Epithelial cell of prostate (primary cell): ENCODE results near the gene GPR65.

Experiments used
- DNase-seq: peaks from one replicate; pipeline ENCODE4 v3.0.0-alpha.2; 2011; ENCODE audit warnings: low read depth, low spot score
- H3K27ac ChIP-seq: fragments of 450-650 bp; 2 replicates; pipeline ENCODE4 v1.5.1; 2017; ENCODE audit warnings: mild to moderate bottlenecking

GPR65 gene, protein sequence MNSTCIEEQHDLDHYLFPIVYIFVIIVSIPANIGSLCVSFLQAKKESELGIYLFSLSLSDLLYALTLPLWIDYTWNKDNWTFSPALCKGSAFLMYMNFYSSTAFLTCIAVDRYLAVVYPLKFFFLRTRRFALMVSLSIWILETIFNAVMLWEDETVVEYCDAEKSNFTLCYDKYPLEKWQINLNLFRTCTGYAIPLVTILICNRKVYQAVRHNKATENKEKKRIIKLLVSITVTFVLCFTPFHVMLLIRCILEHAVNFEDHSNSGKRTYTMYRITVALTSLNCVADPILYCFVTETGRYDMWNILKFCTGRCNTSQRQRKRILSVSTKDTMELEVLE

GRCh38 chr14:88005050-88005481 lies at the start of gene GPR65:
Gene GPR65 (plus strand): TSS chr14:88005135. CDS start chr14:88010848, 5,713 bp downstream.
- no peak within 1 kb of the TSS for H3K27ac ChIP-seq

DNA sequence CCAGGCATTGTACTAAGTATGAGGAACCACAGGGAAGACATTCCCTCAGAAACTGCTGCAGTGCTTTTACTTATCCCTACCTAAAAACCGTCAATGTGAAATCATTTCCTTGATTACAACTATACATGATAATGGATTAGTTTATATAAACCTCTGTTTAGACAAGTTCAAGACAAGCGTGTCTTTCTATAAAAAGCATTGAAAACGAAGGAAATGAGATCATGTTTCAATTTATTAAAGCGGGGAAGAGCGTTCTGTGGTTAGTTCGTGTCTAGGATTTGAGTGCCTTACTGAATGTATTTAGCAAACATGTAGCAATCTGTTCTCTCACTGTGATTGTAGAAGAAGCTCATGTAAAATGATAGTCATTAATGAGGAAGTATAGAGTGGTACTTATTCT lies 49.4 kb upstream of the GPR65 start:
- peak overlapping the region; percentile 1 for H3K27ac ChIP-seq
- no peak for DNase-seq

More at GRCh38 chr14:88005050-88005481, at the start of gene GPR65:
- DNase-seq: no peak

GRCh38 chr14:87960013-87960787 lies 44.7 kb upstream of the GPR65 start:
- DNase-seq: no peak
- H3K27ac ChIP-seq: no peak overlapping the region

GRCh38 chr14:87961246-87961645 lies 43.7 kb upstream of the GPR65 start:
- DNase-seq: no peak
- no peak overlapping the region for H3K27ac ChIP-seq

- peak; percentile 22 for DNase-seq
- H3K27ac ChIP-seq: no peak overlapping the region
Measured at GRCh38 chr14:87966816-87967215, 38.1 kb upstream of the GPR65 start.

GRCh38 chr14:87967496-87967895 lies 37.4 kb upstream of the GPR65 start:
- DNase-seq: no peak

GRCh38 chr14:87971010-87971409 lies 33.9 kb upstream of the GPR65 start:
- H3K27ac ChIP-seq: no peak overlapping the region
- no peak for DNase-seq

More at GRCh38 chr14:87967496-87967895, 37.4 kb upstream of the GPR65 start:
- H3K27ac ChIP-seq: no peak overlapping the region

DNA sequence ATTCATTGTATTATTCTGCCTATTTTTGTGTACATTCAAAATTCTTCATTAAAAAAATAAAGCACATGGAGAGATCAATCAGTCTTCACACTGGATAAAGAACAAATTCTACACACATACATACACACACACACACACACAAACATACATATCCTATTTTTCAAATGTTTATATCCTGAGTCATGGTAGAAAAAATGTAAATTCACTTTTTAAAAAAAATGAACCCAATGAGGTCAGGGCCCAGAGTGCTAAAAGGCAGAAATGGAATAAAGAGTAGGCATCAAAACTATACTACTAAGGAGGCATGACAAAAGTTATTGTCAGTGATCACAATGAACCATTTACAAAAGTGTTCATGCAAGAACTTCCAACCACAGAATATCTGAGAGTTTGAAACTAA lies 29.3 kb upstream of the GPR65 start:
- no peak overlapping the region for H3K27ac ChIP-seq
- no peak for DNase-seq

DNA sequence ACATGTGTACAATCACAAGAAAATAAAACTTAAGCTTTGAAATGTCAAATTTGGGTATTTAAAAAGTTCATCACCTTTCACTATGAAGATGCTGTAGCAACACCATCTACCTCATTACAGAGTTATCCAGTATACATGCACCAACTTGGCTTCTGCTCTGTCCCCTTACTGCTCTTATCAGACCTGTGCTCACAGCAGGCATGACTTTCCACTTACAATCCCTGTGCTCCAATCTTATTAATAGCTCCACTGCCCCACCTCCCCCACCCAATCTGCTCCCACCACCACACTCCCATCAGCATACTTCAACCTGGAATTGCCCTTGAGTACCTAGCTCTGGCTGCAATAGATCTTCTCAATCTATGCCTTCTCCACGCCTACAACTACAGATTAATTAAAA lies 25.2 kb upstream of the GPR65 start:
- no peak overlapping the region for H3K27ac ChIP-seq
- no peak for DNase-seq

GRCh38 chr14:87989221-87989955 lies 15.5 kb upstream of the GPR65 start:
- H3K27ac ChIP-seq: no peak overlapping the region
- DNase-seq: no peak

GRCh38 chr14:87989956-87990299 lies 15.0 kb upstream of the GPR65 start:
- DNase-seq: no peak
- H3K27ac ChIP-seq: peak overlapping the region; percentile 7

DNA sequence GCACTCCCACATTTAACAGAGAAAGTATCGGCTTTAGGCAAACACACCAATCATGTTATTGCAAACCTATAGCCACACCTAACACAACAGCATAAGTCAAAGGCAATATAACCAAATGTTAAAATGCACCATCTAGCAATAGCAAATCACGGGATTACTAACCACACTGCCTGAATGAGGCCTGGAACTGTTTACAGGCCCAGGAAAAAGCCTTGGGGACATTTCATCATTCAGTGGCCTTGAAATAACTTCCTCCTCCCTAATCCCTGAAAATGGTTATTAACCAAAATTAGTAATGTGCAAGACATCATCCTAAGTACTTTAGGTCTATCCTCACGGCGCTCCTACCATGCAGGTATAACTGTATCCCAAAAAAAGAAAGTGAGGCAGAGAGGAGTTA lies 14.3 kb upstream of the GPR65 start:
- no peak overlapping the region for H3K27ac ChIP-seq
- DNase-seq: no peak

GRCh38 chr14:87992346-87992717 lies 12.6 kb upstream of the GPR65 start:
- DNase-seq: no peak
- peak overlapping the region; percentile 53 for H3K27ac ChIP-seq

DNA sequence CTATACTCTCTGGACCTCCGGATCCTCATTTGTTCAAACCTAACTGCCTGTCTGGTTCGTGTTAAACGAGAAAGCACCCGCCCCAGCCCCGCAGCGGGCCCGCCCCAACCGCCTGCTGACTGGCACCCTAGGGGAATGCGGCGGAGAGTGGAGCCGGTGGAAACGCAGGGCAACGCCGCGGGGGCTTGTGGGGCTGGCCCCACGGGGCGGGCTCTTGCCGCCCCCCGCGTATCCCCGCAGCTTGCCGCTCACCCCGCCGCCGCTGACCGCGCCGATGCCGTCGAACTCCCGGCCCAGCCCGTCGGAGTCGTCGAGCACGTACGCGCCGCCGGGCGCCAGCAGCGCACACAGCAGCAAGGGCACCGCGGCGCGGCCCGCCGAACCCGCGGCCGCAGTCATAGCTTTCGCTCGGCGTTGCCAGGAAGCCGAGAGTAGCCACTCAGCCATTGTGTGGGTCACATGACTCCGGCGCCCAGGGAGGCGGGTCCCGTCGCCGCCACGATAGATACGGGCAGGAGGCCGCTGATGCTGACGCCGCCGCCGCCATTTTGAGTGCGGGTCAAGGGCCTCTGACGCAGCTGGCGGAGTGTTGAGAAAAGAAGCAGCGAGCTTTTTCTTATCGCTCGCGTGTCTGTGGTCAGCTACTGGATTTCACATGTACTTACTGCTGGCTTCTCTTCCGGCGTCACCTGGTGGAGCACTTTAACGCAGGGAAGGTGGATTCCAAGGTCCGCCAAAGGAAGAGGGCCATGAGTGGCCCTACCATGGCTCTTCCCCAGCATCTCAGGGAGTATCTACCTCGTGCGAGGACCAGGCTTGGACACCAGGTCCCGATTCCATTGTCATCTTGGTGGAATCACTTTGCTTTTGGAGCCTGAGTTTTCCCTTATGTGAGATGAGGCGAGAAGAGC lies 12.0 kb upstream of the GPR65 start, which contains the start of gene GALC:
Gene GALC, minus strand, starts transcription at position 465 of the 911 bp plus-strand sequence. Its CDS starts 18 bp downstream, at position 447.
- peak within 1 kb of the TSS; percentile 53 for H3K27ac ChIP-seq
- peak; percentile 26 for DNase-seq

- H3K27ac ChIP-seq: no peak overlapping the region
- DNase-seq: no peak
Measured at GRCh38 chr14:87994974-87995373, 10.0 kb upstream of the GPR65 start.

GRCh38 chr14:87995500-87996290 lies 9.2 kb upstream of the GPR65 start:
- H3K27ac ChIP-seq: no peak overlapping the region
- DNase-seq: no peak

GRCh38 chr14:87996291-87996592 lies 8.7 kb upstream of the GPR65 start:
- no peak overlapping the region for H3K27ac ChIP-seq
- DNase-seq: no peak

GRCh38 chr14:87998482-87998881 lies 6.5 kb upstream of the GPR65 start:
- no peak overlapping the region for H3K27ac ChIP-seq
- no peak for DNase-seq

DNA sequence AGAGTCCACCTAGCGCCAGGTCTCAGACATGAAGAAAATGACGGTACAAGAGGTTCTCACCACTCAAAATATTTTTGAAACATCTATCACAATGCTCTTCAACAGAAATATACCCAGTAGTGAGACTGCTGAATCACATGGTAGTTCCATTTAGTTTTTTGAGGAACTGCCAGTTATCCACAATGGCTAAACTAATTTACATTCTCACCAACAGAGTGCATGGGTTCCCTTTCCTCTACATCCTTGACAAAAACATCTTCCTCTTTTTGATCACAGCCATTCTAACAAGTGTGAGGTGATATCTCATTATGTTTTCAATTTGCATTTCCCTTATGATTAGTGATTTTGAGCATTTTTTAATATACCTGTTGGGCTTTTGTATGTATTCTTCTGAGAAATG lies 5.7 kb upstream of the GPR65 start:
- H3K27ac ChIP-seq: no peak overlapping the region
- no peak for DNase-seq
